Hematopoietic multipotent progenitor cell treated with erythropoietin and hydrocortisone succinate and interleukin-3 and kit ligand, for 15 days (in vitro differentiated cells): ENCODE results near the gene GJB3.
A peak's percentile ranks its signal among the peaks of the same experiment; 100 is the strongest.
"Not testable (repeated sequence)": the region's sequence is repeated elsewhere in the genome, so short reads cannot be mapped to it uniquely, and the experiment has no call there.

Experiments
- DNase-seq: peaks from one replicate; pipeline ENCODE4 v3.0.0-alpha.2; 2015; ENCODE audit warnings: low spot score

Gene GJB3

DNA sequence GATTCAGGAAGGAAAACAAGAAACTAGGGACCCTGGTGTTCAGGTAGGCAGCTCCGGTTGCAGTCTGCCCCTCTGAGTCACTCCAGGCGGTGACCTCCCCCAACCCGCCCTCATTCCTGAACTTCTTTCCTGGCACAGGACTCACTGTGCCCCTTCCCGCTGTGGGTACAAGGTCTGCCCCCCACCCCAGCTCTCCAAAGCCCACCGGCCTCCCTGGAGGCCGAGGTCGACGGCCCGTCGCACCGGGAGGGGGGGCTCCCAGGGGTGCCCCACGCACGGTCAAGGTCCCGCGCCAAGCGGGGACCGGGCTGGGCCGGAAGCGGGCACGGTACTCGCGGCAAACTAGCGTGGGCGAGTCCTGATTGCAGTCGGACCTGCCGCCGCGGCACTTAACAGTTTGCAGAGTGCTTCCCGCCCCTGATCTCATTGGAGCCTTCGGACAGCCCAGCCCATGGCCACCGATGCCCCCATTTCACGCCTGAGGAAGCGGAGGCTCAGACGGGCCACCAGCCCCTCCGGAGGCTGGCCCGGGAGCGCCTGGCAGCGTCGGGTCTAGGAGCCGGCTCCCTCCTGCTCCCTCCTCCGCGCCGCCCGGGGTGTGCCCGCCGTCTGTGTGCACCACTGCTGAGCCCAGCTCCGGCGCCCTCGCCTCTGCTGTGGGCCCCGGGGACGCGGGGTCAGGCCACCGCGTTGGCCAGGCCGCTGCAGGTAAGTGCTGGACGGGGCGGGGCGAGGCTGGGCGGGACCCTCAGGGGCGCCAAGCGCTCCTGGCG, at the start of gene GJB3:
Gene GJB3, plus strand, starts transcription at position 144 of the 773 bp plus-strand sequence. CDS start 3,549 bp downstream, outside the sequence.
- no peak for DNase-seq

DNA sequence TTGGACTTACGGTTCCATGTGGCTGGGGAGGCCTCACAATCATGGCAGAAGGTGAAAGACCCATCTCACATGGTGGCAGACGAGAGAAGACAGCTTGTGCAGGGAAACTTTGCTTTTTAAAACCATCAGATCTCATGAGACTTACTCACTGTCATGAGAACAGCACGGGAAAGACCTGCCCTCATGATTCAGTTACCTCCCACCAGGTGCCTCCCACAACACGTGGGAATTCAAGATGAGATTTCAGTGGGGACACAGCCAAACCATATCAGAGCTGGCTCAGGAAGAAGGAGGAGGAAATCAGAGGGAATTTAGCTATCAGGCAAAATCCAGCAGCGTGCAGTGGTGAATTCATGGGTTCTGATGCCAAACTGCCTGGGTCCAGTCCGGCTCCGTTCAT, 48.2 kb upstream of the GJB3 start:
- not testable (repeated sequence) for DNase-seq

DNA sequence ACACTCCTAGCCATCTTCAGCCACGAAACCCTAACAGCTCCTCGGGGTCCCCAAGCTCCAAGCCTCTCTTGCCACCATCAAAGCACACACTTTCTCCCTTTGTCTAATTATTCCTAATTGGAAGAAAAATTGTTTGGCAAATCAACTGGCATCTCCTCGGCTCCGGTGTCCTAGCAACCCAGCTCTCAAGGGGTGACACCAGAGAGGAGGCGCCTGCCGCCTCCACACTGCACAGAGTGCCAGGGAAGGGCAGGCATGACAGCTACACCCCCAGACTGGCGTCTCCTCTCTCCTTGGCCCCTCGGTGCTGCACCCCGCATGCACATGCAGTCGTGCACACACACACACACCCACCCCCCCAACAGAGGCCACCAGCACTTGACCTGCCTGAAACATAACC, 44.3 kb upstream of the GJB3 start:
- DNase-seq = no peak

DNA sequence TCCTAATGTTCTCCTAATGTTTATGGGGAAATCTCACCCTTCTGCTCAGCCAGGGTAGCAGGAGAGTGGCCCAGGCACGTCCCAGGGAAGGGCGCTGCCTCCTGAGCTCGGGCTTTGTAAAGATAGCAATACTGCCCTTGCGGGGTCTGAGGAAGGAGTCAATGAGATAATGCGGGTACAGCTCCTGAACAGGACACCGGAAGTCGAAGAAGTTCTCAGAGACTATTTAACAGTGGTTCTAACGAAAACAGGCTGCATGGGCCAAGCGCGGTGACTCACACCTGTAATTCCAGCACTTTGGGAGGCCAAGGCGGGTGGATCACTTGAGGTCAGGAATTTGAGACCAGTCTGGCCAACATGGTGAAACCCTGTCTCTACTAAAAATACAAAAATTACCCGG, 43.8 kb upstream of the GJB3 start:
- DNase-seq = not testable (repeated sequence)

DNA sequence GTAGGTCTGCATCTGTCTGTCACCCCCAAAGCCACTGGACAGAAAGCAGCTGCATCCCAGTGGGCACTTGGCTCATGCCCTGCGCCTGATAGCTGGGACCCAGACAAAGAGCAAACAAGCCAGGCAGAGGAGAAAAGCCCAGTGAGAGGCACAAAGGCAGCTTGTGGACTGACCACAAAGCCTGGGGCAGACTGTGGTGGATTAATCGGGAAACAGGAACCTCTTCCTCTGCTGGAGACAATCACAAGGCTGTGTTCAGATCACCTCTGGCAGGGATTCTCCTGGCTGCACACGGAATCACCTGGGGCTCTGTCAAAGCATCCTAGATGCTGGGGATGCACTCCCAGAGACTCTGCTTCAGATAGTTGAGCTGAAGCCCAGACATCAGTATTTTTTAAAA, 41.4 kb upstream of the GJB3 start:
- DNase-seq = no peak

DNA sequence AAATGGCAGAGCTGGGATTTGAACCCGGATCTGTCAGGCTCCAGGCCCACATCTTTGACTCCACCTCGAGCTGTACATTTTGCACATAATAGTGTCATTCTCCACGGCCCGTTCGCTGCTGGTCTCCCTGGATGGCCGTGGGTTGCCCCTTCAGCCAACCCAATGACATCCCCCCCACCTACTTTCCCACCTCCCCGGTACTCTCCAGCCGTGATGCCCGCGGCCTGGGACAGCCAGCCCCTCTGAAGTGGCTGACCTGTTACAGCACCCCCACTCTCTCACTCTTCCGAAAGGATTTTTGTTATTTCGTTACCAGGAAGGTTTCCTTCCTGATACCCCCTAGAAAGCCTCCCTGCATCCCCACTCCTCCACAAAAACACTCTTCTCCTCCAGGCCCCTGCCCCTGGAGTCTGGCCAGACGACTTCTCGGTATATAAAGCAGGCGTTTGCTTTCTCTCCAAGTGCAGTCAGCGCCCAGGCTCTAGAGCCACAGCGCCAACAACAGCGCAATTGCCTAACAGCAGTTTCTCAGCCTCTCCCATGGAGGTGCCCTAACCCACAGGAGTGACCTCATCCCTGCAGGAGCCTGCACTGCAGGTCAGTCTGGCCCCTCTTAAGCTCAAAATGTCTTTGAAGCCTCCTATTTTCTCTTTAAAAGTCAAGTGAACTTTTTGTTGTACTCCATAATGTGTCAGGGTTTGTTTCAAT, 40.7 kb upstream of the GJB3 start:
- DNase-seq = no peak

DNA sequence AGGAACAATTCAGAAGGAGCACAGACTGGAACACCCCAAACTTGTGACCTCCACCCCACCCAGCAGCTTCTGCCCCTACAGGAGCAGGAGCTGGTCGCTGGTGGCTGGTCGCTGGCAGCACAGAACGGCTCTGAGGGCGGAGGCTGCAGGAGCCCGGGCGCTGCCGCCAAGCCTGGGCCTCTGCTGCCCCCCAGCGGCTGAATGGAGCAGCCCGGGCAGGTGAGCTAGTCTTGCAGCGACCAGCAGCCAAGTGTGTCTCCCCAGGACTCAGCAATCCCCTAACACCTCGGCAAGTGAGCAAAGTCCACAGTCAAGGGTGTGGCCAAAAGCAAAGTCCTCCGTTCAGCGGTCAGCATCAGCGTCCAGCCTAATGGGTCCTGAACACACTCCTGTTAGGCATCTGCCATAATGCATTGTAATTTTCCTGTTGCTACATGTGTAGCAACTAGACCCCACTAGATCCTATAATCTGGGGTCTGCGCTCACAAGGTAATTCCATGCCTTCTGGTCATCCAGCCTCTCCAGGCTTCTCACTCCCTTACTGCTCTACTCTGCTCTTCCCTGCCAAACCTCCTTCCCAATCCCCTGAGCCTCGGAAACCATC, 38.2 kb upstream of the GJB3 start:
- DNase-seq = peak; percentile 64

DNA sequence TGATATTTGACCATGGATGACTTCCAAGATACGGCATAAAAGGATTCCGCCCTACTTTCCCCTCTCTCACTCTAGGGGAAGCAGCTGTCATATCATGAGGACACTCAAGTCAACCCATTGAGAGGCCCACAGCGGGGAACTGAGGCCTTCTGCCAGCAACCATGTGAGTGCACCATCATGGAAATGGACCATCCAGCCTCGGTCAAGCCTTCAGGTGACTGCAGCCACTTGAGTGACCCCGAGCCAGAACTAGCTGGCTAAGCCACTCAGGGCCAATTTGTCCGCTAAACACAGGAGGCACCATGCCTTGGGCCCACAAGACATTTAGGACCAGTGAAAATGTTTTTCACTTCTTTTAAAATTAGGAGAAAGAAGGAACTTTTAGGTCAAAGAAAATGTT, 37.2 kb upstream of the GJB3 start:
- no peak for DNase-seq

DNA sequence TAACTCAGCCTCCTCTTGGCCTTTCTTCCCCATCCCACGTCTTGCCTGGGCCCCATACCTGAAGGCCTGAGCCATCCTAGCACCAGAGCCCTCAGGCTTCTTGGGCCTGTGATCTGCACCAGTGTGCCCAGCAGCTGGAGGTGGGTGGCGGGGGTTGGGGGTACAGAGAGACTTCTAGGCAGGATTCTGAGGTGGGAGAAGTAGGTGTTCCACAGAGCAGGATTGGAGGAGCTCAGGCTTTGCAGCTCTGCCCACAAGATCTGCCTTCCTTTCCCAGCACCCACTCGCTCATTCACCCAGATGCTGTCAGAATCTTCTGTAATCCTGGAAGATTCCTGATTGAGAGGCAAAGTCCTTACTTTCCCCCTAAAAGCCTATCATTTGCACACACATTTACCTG, 36.2 kb upstream of the GJB3 start:
- no peak for DNase-seq

DNA sequence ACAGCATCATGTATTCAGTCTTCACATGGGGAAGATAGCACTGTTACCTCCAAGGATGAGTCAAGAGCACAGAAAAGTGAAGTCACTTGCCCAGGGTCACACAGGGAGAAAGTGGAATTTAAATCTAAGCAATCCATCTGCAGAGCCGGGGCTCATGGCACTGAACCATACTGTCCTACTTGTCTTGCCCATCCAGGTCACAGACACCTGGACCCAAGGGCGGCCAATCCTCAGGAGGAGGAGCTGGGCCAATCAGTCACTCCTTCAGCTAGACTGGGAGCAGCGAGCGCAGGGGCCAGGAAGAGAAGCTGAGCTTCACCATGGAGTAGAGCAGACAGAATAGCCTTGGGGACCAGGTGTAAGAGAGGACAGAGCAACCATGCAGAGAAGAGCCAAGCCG, 35.3 kb upstream of the GJB3 start:
- no peak for DNase-seq

DNA sequence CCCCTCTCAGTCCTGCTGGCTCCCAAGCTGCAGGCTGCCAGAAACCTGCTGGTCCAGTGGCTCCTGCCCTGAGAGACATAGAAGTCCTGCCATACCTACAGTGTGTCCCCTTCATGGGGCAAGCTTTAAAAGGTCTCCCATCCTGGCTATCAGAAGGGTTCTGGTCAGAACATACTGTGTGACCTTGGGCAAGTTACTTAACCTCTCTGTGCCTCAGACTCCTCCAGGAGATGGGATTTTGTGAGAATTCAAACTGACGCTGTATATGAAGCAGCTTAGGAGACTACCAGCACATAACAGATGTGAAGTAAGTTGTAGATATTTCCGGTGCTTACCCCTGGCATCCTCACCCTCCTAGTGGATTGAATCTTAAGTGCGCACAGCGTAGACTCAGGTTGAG, 34.9 kb upstream of the GJB3 start:
- no peak for DNase-seq

DNA sequence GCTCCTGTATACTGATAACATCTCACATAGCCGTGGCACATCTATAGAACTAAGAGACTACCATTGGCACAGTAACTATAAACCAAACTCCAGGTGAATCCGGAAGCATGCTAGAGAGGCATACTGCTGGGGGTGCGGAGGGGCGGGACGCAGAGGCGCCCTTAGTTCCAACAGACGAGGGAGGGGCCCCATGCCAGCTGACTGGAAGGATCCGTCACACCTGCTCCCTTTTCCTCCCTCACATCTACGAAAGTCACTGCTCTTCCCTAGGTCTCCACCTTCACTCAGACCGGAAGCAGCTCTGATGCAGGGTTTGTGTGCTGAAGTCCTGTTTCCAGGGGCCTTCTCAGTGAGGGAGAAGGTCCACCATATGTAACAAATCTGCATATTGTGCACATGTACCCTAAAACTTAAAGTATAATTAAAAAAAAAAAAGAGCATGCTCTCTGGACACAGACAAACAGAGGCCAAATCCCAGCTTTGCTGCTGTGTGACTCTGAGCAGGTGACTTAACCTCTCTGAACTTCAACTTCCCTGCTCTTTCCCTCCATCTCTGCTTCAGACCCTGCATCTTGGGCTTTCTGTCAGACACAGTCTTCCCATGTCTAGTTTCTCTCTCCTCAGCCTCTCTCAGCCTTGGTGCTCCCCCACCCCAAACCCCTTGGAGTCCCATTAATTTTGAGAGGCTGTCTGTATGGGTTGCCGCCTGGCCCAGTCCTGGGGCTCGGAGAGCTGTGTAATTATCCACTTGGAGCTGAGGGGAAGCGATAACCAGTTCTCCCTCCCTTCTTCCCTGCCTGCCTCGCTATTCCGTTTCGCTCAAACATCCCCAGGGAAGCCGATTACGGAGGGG, 34.0 kb upstream of the GJB3 start:
- DNase-seq = no peak

DNA sequence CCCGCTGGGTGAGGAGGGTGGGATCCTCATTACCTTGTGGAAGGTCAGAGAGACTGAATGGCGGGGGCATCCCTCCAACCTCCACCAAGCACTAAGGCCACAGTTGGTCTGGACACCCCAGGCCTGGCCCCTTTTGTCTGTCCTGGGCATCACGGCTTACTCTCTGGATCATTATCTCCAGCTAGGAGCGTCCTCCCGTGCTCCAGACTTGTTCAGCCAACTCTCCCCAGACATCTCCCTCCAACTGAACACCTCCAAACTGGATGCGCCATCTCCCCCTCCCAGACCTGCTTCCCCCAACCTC, 33.4 kb upstream of the GJB3 start:
- DNase-seq = no peak

DNA sequence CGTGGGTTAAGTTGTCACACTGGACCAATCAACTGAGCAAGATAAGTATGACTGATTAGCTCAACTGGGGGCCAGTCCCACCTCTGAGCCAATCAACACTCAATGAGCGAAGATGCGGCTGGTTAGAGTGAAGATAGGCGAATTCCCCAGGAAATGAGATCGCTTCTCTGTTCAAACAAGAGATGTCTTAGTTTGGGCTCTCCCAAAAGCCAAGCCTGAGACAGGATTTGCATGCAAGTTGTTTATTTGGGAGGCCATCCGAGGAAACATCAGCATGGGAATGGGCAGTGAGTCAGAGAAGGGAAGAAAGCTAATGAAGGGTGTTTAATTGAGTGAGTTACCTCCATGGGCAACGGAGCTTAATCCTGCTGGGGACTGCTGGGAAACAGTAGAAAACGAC, 31.0 kb upstream of the GJB3 start:
- DNase-seq = no peak

DNA sequence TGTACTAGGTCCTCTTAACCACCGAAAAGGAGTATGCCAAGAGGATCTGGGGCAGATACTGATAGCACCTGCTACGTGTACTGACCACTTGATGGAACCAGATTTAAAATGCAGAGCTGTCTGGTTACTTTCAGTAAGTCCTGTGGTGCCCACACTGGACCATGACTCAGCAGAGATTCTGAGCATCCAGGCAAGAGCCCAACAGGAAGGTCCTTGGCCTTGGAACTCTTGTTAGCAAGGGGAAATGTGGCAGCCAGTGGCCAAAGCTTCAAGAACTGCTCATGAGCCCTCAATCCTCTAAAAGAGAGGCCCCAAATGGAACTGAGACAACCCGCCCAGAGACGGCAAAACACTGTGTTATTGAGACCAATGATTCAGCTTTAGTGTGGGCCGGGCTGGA, 30.4 kb upstream of the GJB3 start:
- DNase-seq = no peak

DNA sequence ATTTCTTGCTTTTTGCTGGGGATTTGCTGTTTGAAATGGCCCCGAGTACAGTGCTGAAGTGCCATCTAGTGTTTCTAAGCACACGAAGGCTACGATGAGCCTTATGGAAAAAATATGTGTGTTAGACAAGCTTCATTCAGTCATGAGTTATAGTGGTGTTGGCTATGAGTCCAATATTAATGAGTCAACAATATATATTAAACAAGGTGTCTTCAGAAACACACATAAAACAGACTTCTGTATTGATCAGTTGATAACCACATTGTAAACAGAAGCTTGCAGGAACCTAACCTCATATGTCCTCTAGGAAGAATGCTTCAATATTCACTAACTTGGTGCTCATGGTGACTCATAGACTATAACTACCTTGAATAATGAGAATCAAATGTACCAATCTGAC, 27.9 kb upstream of the GJB3 start:
- no peak for DNase-seq

DNA sequence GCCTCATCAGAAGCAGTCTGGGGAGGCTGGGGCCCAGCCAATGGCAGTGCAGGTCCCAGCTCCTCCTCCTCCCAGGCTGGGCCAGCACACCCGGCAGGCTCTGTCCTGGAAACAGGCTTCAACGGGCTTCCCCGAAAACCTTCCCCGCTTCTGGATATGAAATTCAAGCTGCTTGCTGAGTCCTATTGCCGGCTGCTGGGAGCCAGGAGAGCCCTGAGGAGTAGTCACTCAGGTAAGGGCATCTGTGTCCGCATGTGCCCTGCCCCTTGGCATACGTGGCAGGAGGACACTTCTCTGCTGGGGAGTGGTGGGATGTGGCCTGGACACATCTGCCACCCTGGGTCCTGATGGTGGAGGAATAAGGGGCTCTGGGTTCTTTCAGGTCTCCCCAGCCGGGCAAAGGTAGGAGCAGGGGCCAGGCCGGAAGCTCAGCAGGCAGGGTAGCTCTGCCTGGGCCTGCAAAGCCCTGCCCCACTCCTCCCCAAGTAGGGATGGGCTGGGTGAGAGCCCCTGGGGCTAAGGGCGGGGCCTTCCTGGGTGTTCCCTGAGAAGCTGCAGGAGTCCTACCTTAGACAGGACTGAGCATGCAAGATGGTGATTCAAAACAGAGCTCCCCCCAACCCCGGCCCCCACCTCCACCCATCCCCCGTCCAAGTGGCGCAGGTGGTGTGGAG, 25.9 kb upstream of the GJB3 start, which contains the start of gene GJB5:
Gene GJB5, plus strand, starts transcription at position 84 of the 674 bp plus-strand sequence. CDS start 2,284 bp downstream, outside the sequence.
- DNase-seq = no peak

DNA sequence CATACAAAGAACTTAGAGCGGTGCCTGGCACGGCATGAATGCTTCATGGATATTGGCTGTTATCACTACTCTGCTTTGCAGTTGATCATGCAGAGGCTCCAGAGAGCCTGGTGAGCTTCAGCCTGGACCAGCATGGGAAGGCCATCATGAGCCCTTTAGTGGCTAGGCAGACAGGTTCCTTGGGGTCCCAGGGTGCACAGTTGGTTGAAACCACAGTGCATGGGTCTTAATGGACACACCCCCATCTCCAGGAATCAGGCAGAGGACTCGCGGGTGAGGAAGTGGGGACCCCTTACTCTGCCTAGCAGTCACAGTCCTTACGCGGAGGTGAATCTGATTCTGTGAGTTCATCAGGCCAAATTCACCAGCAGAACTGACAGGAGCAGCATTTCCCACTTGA, 25.1 kb upstream of the GJB3 start:
- DNase-seq = no peak

DNA sequence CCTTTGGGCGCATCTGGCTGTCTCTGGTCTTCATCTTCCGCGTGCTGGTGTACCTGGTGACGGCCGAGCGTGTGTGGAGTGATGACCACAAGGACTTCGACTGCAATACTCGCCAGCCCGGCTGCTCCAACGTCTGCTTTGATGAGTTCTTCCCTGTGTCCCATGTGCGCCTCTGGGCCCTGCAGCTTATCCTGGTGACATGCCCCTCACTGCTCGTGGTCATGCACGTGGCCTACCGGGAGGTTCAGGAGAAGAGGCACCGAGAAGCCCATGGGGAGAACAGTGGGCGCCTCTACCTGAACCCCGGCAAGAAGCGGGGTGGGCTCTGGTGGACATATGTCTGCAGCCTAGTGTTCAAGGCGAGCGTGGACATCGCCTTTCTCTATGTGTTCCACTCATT, 23.6 kb upstream of the GJB3 start:
- no peak for DNase-seq

DNA sequence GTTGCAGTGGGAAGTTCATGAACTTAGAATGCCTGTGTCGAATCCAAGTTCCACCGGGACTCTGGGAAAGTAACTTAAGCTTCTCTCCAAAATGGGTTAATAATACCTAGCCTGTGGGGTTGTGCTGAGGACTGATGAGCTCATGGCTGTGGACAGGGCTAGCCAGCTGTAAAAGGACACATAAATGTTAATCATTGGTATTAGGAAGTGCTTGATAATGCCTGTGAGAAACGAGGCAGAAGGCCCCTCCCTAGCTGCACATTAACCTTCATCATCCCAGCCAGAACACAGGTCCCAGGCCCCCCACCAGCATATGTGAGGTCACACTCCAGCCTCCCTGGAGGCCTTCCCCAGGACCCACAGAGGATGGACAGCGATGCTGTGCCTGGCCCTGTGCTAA, 22.3 kb upstream of the GJB3 start:
- DNase-seq = no peak

DNA sequence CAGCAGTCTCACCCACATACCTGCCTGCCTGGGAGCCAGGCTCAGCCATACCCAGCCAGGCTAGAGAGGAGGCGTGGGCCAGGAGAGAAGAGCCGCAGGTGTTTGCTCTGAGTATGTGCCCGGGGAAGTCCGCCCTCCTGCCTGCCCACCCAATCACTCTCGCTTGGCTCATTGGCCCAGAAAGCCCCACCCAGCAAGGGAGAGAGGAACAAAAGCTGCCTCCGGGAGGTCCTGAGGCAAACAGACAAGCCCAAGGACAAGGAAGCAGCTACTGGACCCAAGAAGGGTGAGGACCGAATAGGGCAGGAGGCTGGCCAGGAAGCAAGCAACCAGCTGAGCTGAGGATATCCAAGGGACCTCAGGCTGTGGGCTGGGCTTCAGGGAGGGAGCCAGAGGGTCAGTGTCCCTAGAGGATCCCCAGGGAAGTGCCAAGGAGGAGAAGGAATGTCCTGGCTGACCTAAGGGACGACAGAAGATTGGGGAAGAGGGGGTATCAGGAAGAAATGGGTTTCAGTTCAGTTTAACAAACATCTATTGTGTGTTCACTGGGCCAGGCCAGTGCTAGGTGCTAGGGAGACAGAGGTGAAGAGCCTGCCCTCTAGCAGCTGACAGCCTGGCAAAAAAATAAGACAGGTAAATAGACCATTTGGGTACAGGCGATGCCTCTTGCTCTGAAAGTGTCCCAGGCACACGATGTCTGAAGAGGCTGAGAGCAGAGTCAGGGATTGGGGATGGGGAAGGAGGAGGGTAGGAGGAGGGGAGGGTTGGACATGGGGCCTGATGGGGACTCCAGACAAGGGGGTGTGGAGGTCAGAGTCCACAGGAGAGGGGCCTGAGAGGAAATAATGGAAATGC, 21.3 kb upstream of the GJB3 start, which contains the start of gene GJB4:
Gene GJB4, plus strand, starts transcription at position 238 of the 855 bp plus-strand sequence. CDS start 1,515 bp downstream, outside the sequence.
- DNase-seq = no peak
